HG03108 (cell line): ENCODE measurements around the gene ADAMTS10.
"Not testable (repeated sequence)": the region's sequence is repeated elsewhere in the genome, so short reads cannot be mapped to it uniquely, and the experiment has no call there.

Source experiments
- ATAC-seq: cut with Tn5 transposase; IDR thresholded peaks from one replicate; pipeline ENCODE4 v1.9.1; 2021; ENCODE audit warnings: moderate library complexity; ENCODE audit not compliant: unreplicated experiment

ADAMTS10 gene

DNA sequence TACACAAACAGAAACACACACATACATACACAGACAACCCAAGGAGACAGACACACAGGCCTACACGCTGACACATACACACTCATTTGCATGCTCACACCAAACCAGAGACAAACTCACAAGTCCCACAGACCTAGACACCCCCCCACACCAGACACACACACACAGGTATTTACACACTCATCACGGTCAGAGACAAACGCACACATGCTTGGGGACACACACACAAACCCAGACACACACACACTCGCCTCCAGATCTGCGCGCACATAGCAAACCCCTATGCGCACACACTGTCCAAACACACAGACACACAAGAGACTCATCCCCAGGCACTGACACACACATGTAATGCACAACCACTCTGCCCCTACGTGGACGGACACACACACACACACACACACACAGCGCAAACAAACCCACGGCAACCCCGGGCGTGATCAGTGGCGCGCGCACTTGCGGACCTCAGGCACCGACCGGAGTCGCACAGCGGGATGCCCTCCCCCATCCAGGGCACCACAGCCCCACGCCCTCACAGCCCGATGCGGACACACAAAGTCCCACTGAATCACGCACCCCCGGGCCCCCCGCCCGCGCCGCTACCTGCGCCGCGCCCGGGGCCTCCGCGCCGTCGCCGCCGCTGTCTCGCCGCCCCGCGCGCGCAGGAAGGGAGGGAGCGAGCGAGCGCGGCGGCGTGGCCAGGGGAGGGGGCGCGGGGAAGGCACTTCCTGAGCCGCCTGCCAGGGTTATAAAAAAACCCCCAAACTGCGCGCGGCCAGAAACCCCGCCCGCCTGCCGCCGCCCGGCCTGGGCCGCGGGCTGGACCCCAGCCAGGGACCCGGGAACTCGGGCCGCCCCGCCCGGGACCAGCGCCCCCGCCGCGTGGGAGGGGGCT is at the start of gene ADAMTS10:
Gene ADAMTS10, minus strand, starts transcription at position 675 of the 895 bp plus-strand sequence. CDS start 5,005 bp downstream, outside the sequence.
- ATAC-seq = no peak

- no peak for ATAC-seq
Observed at GRCh38 chr19:8659905-8660304, 49.4 kb upstream of the ADAMTS10 start.

DNA sequence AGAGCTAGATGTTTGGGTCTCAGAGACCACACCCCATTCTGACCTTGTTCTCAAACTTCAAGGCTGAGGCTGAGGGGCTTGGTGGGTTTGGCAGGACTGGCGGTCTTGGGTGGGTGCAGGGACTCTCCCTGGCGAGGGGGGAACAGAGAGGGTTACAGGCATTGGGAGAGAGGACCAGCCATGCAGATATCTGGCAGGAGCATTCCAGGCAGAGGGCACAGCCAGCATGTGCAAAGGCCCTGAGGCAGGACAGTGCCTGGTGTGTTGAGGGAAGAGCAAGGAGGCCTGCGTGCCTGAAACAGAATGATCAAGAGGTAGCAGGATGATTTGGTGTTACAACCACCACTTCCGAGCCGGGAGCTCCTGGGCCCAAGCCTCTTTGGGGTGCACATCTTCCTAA is 47.4 kb upstream of the ADAMTS10 start:
- no peak for ATAC-seq

- ATAC-seq = no peak
Observed at GRCh38 chr19:8655340-8655709, 44.8 kb upstream of the ADAMTS10 start.

GRCh38 chr19:8654591-8655339 is 44.2 kb upstream of the ADAMTS10 start:
- no peak for ATAC-seq

- no peak for ATAC-seq
Observed at GRCh38 chr19:8648240-8648639, 37.7 kb upstream of the ADAMTS10 start.

DNA sequence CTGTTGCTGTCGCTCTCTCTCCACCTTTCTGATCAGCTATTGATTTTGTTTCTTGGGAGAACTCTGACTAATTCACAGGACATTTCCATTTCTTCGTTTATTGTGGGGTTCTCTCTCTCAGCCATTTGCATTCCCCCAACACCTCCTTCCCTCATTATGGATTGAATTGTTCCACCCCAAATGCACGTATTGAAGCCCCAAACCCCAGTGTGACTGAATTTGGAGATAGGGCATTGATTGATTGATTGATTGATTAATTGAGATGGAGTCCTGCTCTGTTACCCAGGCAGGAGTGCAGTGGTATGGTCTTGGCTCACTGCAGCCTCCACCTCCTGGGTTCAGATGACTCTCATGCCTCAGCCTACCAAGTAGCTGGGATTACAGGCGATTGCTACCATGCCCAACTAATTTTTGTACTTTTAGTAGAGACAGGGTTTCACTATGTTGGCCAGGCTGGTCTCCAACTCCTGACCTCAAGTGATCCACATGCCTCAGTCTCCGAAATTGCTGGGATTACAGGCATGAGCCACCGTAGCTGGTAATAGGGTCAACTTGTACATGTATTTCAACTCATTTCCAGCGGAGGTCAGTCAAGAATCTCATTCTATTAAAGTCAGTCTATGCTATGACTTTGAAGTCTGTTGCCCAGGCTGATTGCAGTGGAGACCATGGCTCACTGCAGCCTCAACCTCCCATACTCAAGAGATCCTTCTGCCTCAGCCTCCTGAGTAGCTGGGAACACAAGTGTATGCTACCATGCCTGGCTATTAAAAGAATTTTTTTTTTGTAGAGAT is 33.5 kb upstream of the ADAMTS10 start:
- no peak for ATAC-seq

DNA sequence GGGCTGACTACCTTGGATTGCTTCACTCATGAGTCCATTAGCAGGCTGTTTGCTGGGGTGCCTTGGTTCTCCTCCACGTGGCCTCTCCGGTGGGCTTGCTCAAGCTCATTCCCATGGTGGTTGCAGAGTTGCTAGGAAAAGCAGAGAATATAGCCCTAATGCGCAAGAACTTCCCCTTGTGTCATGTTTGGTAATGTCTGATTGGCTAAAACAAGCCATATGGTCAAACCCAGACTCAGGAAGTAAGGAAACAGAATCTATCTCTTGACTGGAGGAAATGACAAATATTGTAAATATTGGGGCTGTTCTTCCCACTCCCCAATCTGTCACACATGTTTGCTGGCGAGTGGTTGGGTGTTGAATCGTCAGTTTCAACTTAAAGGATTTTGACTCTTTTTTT is 32.0 kb upstream of the ADAMTS10 start:
- ATAC-seq = no peak

DNA sequence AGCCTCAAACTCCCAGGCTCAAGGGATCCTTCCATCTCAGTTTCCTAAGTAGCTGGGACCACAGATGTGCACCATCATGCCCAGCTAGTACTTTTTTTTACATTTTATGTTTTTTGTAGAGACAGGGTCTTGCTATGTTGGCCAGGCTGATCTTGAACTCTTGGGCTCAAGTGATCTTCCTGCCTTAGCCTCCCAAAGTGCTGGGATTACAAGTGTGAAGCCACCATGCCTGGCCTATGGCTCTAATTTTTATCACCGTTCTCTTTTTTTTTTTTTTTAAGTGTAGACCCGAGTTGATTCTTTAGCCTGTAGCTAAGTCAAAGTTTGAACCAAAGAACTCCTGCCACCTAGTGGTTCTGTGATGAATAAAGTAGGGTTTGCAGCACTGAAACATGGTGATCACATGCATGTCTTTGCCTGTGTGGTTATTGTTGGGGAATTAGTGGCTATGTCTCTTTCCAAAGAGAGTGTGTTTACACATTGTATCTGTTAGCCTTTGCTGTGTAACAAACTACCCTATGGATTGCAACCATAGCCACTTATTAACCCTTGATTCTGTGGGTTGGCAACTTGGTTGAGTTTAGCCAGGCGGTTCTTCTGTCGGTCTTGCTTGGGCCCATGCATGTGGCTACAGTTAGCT is 31.5 kb upstream of the ADAMTS10 start:
- ATAC-seq = no peak

DNA sequence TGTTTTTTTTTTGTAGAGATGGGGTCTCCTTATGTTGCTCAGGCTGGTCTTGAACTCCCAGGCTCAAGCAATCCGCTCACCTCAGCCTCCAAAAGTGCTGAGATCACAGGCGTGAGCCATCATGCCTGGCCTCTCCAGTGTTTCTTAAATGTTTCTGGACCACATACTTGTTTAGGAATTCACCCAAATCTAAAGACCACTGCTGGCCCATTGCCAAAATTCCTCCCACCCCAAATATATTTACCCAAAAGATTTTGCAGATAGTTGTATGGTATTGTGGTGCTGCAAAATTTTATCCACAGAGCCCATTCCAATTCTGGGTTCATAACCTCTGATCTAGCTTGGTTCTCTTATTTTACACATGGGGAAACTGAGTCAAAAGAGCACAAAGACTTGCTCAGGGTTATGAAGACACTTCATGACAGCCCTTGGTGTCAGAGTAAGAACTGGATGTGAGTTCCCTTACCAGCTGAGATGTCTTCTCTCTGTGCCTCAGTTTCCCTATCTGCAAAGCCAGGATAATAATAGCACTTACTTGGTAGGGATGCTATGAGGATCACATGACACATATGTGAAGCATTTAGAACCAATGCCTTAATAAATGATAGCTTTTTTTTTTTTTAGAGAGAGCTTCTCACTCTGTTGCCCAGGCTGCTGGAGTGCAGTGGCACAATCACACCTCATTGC is 30.8 kb upstream of the ADAMTS10 start:
- ATAC-seq = no peak

DNA sequence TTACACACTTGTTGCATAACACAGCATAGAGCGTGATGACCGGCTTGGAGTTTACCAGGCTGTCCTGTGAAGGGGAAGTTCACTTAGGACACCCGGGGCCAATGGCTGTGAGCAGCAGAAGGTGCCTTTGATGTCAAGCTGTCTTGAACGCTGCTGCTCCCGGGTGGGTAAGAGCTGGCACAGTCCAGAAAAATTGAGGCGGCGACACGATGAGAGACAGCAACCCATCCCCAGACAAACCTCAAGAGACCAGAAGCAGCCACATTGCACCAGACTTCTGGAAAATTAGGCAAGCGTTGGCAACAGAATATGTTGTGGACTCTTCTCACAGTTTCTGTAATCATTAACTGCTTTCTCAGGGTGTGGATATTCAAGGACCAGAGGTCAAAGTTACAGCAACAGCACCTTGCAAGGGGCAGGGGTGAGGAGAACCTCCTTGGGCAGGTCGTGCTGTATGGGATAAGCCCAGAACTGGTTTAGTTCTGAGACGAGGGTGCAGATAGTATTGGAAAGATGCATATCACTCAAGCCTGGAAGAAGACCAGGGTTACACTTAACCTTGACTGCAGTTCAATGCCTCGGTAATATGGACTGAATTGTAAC is 30.0 kb upstream of the ADAMTS10 start:
- no peak for ATAC-seq

DNA sequence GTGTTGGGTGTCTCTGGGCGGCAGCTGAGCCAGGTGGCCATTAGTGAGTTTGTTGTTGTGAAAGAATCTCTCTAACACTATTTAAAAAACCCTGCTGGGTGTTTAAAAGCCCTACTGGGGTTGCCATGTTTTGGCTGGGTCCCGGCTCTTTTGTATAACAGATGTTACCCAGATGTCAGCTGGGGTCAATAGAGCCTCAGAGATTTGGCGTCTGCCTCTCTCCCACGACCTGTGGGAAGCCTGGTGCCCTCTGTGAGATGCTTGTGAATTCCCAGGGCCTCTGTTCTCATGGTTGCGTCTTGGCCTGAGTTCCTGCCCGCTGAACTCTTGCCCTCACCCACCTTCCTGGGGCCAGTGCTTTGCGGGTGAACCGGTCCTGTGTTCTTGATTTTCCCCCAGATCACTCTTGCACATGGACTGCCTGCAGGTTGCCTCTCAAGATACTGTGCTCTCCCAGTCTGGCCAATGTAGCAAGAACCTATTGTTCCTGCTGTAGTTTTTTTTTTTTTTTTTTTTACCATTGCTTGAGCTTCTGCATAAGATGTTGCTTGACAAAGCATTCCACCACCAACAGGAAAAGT is 29.4 kb upstream of the ADAMTS10 start:
- ATAC-seq = no peak

- no peak for ATAC-seq
Observed at GRCh38 chr19:8638078-8638619, 27.6 kb upstream of the ADAMTS10 start.

- not testable (repeated sequence) for ATAC-seq
Observed at GRCh38 chr19:8637070-8637469, 26.6 kb upstream of the ADAMTS10 start.

GRCh38 chr19:8635422-8635821 is 24.9 kb upstream of the ADAMTS10 start:
- ATAC-seq = no peak

DNA sequence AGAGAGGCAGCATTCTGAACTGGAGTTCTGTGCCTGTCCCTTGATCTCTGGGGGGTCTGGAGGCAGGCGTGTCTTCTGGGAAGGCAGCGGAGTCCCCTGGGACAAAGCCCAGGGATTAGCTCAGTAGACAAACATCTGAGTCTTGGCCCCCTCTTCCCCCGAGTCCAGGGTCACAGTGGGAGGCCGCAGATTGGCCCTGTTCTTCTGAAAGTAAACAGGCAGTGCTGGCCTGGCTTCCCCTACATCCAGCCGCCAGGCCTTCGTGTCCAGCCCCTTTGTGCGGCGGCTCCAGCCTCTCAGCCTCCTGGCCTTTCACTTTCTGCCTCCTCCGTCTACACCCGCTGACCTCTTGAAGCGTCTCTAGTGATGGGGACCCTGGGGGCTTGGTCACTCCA is 20.9 kb upstream of the ADAMTS10 start:
- ATAC-seq = no peak

- no peak for ATAC-seq
Observed at GRCh38 chr19:8630796-8631424, 20.4 kb upstream of the ADAMTS10 start.

DNA sequence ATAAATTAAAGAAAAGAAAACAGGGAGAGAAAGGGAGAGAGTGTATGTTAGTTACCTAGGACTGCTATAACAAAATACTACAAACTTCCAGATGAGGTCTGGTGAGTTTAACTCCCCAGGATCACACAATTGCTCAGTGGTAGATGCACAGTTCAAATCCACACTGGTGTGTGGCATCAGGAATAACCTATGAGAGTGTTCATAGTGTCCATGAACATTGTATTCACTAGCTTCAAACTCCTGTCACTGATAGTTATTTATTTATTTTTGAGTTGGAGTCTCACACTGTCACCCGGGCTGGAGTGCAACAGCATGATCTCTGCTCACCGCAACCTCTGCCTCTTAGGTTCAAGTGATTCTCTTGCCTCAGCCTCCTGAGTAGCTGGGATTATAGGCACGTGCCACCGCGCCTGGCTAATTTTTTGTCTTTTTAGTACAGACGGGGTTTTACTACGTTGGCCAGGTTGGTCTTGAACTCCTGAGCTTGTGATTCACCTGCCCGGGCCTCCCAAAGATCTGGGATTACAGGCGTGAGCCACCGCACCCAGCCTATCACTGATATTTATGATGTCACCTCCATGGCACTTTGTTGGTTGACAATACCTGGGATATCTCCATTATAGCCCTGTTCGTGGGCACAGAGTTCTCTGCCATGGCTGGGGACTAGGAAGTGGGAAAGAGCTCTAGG is 19.6 kb upstream of the ADAMTS10 start, which contains the start of gene NFILZ:
Gene NFILZ, plus strand, starts transcription at position 638 of the 688 bp plus-strand sequence. CDS start 46,133 bp downstream, outside the sequence.
- no peak for ATAC-seq
